Lung microvascular endothelial cell (primary cell): ENCODE results near the gene SPATA31D3. TPM values are rescaled to one million over a fixed set of nuclear protein-coding genes. Genes with fewer than 3 reads are reported as not detected.
"Not testable (repeated sequence)": the region's sequence is repeated elsewhere in the genome, so short reads cannot be mapped to it uniquely, and the experiment has no call there.

Source experiments
- DNase-seq, 2 donors: peaks; one replicate each; pipeline versions ENCODE4 v3.0.0 to v3.0.0-alpha.2; 2010; ENCODE audit warnings: low read depth in 2 of 2
- total RNA-seq: library from RNA; depleted of rRNA; stranded (reverse); fragments of >200 nt; gene quantifications from 2 replicates; pipeline ENCODE4 v1.2.1, GENCODE V29; 2014

The SPATA31D3 gene
- total RNA-seq, 1 donor from 2014 or later: not detected

DNA sequence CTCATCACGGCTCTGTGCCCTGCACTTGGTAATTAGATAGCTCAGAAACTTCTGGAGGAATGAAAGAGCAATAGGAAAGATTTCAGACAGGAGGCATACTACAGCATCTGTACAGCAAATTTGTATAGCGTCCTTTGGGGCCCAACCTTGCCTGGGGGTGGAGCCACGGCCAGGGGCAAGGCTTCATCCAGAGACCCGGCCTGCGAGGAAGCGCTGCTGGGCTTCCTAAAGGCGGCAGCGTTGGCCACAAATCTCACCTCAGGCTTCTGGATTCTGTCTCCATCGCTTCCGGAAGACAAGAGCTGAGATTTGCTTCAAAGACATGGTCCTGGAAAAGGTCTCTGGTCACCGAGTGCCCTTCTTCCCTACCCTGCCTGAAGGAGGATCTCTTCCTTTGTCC, 33.1 kb downstream of the SPATA31D3 start:
- DNase-seq: no peak

DNA sequence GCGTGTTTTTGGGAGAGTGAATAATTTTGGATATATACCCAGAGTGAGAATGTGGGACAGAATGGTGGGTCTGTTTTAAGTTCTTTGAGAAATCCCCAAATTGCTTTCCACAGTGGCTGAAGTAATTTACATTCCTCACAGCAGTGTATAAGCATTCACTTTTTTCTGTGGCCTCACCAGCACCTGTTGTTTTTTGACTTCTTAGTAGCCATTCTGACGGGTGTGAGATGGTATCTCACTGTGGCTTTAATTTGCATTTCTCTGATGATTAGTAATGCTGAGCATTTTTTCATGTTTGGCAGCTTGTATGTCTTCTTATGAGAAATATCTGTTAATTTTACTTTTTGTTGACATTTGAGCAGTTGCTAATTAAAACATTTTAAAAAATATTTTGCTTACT, 35.9 kb downstream of the SPATA31D3 start:
- DNase-seq: no peak

DNA sequence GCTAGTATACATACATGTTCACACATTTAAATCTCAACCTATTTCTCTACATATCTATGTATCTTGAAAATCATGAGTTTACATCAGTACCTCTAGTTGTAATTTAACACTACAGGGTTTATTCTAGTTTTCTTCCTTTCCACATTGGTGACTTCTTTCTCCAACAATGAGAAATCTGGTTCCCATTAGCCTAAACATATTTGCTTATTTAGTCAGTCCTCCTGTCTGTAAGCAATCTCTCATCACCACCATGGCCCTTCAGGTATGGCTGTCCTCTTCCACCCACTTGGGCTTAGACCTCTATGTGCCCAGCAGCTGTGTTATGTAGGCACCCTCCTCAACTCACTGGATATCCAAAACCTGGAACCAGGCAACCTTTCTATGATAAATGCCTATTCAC, 37.3 kb downstream of the SPATA31D3 start:
- DNase-seq: no peak

GRCh38 chr9:81981883-81982282, 38.6 kb downstream of the SPATA31D3 start:
- DNase-seq: no peak

GRCh38 chr9:81984928-81985327, 41.6 kb downstream of the SPATA31D3 start:
- no peak for DNase-seq

GRCh38 chr9:81986051-81986450, 42.8 kb downstream of the SPATA31D3 start:
- DNase-seq: no peak

DNA sequence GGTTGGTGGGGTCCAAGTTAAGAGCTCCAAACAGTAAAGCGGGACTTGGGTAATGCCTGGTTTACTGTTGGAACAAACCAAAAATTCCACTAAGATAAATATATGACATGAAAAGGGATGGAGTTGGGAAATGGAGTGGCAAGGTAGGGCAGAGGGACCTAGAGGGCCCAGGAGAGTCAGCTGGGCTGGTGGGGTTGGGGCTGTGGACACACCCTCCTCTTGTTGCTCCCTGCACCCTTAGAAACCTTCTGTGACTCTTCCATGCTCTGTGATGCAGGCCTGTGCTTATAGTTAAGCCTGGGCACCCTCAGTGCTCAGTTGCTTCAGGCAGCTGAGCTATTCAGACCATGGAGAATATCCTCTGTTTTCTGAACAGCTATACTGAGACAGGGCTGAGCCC, 45.2 kb downstream of the SPATA31D3 start, which contains the start of gene SPATA31D1:
Gene SPATA31D1 (plus strand): TSS at position 301 of the 400 bp plus-strand sequence. CDS start 47 bp downstream, at position 348.
- not testable (repeated sequence) for DNase-seq

DNA sequence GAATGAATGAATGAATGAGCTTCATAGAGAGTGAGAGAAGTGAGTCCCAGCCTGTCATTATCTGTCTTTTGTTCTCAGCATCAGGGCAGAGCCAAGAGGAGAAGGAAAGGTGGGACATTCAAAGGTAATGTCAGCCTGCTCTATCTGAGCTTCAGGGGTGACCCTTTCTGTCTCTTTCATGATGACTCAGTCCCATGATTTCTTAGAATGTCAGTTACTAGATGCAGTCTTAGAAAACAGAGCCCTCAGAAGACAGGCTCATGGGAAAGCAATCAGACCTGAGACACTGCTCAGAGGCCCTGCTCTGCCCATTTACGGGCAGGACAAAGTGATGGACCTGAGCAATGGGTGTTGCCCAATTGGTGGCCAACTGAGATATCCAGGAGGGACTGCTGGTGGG, 46.4 kb downstream of the SPATA31D3 start:
- DNase-seq: no peak

DNA sequence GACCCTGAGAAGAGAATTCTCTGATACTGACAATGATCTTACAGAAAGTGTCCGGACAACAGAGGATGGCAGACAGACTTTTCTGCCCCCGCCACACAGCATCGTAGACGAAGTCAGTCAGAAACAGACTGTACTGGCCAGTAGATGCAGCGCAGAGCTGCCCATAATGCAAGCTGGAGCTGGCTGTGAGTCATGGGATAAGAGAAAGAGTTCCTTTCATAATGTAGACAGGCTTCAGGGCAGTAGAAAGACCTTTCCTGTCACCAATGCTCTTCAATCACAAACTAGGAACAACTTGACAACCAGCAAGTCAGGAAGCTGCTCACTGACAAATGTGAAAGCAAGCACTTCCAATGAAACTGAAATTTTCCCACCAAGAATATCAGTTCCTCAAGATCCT, 50.4 kb downstream of the SPATA31D3 start:
- DNase-seq: no peak

Other genes with a start within 250 kb of the SPATA31D3 start
- not detected in 2 replicates for gene SPATA31D4, start 15.1 kb upstream of the SPATA31D3 start, total RNA-seq
- gene SPATA31D1, start 45.3 kb downstream of the SPATA31D3 start, total RNA-seq: not detected in 2 replicates